ENCODE measurements around the gene DOP1B.

Gene DOP1B

GRCh38 chr21:36171741-36172331 is 15.2 kb downstream of the DOP1B start:
- no peak for TF ChIP-seq CTCF (IDR thresholded peaks at IDR 0.05)

- TF ChIP-seq CTCF (IDR thresholded peaks at IDR 0.05): no peak
These were observed 18.2 kb downstream of the DOP1B start for GRCh38 chr21:36174780-36175179.

GRCh38 chr21:36175771-36176565 is 19.3 kb downstream of the DOP1B start:
- TF ChIP-seq CTCF (IDR thresholded peaks at IDR 0.05): no peak

GRCh38 chr21:36178349-36178748 is 21.7 kb downstream of the DOP1B start:
- TF ChIP-seq CTCF (IDR thresholded peaks at IDR 0.05): no peak

- no peak for TF ChIP-seq CTCF (IDR thresholded peaks at IDR 0.05)
These were observed 22.5 kb downstream of the DOP1B start for GRCh38 chr21:36179145-36179544.

- TF ChIP-seq CTCF (IDR thresholded peaks at IDR 0.05): no peak
These were observed 24.3 kb downstream of the DOP1B start for GRCh38 chr21:36180963-36181362.

GRCh38 chr21:36183144-36183795 is 26.6 kb downstream of the DOP1B start:
- TF ChIP-seq CTCF (IDR thresholded peaks at IDR 0.05): no peak
